SU-DHL-6 (cell line): ENCODE measurements around the gene MAP1B.

Experiments used
- H2AFZ ChIP-seq: fragments of 200-600 bp; sonication (generic); 2 replicates; pipeline ENCODE4 v1.6.1; 2014; ENCODE audit warnings: low read depth, mild to moderate bottlenecking, moderate library complexity, mixed read lengths, antibody characterized with exemption, low read length; ENCODE audit not compliant: severe bottlenecking
- H3F3A ChIP-seq: fragments of 200-600 bp; shearing (Covaris generic); 2 replicates; pipeline ENCODE4 v1.6.0; 2016; ENCODE audit warnings: antibody characterized with exemption, mild to moderate bottlenecking; ENCODE audit not compliant: insufficient read depth
- H3K27ac ChIP-seq: fragments of 200-600 bp; sonication (generic); 2 replicates; pipeline ENCODE4 v1.5.1; 2016; ENCODE audit warnings: low read depth, mild to moderate bottlenecking, low read length, moderate library complexity, mixed read lengths
- H3K27me3 ChIP-seq: fragments of 200-600 bp; sonication (generic), shearing (Covaris generic); 2 replicates; pipeline ENCODE4 v1.6.0; 2014; ENCODE audit warnings: mild to moderate bottlenecking, low read length
- H3K36me3 ChIP-seq: fragments of 200-600 bp; sonication (generic); 2 replicates; pipeline ENCODE4 v1.6.1; 2014; ENCODE audit warnings: mild to moderate bottlenecking, low read length, mixed read lengths
- H3K4me2 ChIP-seq: fragments of 300-600, 200-600 bp; shearing (Covaris generic), sonication (generic); 2 replicates; pipeline ENCODE4 v1.6.0; 2014; ENCODE audit warnings: low read length, low read depth, mild to moderate bottlenecking; ENCODE audit not compliant: poor library complexity, severe bottlenecking
- H3K4me3 ChIP-seq: fragments of 200-600 bp; sonication (generic); 2 replicates; pipeline ENCODE4 v1.5.1; 2014; ENCODE audit warnings: antibody characterized with exemption, low read length, mild to moderate bottlenecking, mixed read lengths; ENCODE audit not compliant: insufficient read depth, poor library complexity, severe bottlenecking
- H3K79me2 ChIP-seq: fragments of 200-600 bp; sonication (generic); 2 replicates; pipeline ENCODE4 v1.6.1; 2014; ENCODE audit warnings: mild to moderate bottlenecking, low read length, moderate library complexity; ENCODE audit not compliant: insufficient read depth
- H3K9ac ChIP-seq: fragments of 200-600 bp; sonication (generic); 2 replicates; pipeline ENCODE4 v1.7.0; 2014; ENCODE audit warnings: mild to moderate bottlenecking, low read length
- H3K9me2 ChIP-seq: fragments of 200-600 bp; sonication (generic); replicated peaks from 2 replicates; pipeline ENCODE4 v1.6.1; 2014; ENCODE audit warnings: low read length; ENCODE audit not compliant: insufficient read depth
- H3K9me3 ChIP-seq: fragments of 200-600 bp; sonication (generic); 2 replicates; pipeline ENCODE4 v1.6.1; 2014; ENCODE audit warnings: low read length, mixed read lengths; ENCODE audit not compliant: insufficient read depth
- H4K20me1 ChIP-seq: fragments of 200-600 bp; sonication (generic); 2 replicates; pipeline ENCODE4 v1.6.1; 2014; ENCODE audit warnings: low read depth, mild to moderate bottlenecking, antibody characterized with exemption, low read length, moderate library complexity, mixed read lengths
- CTCF ChIP-seq: fragments of 200-600 bp; sonication (generic); IDR thresholded peaks from one replicate; pipeline ENCODE4 v1.5.1; 2017; ENCODE audit warnings: antibody characterized with exemption, mild to moderate bottlenecking, low read length, moderate library complexity; ENCODE audit not compliant: insufficient read depth, poor library complexity, severe bottlenecking
- EZH2phosphoT487 ChIP-seq: fragments of 200-600 bp; sonication (generic), shearing (Covaris generic); conservative IDR thresholded peaks from 2 replicates; pipeline ENCODE4 v1.6.1; 2018; ENCODE audit warnings: mild to moderate bottlenecking, antibody characterized with exemption, low read length, moderate library complexity, mixed read lengths

The MAP1B gene

GRCh38 chr5:72074251-72074650, 33.0 kb upstream of the MAP1B start:
- H3K79me2 ChIP-seq, result no peaks in the 10 kb centered on the region
- H4K20me1 ChIP-seq, result no peaks in the 10 kb centered on the region
- H2AFZ ChIP-seq, result no peak overlapping the region
- no peak overlapping the region for H3K4me2 ChIP-seq
- H3K9ac ChIP-seq, result no peak overlapping the region
- no peaks in the 10 kb centered on the region for H3K27me3 ChIP-seq
- H3K9me2 ChIP-seq, result no peaks in the 10 kb centered on the region
- H3F3A ChIP-seq, result no peaks in the 10 kb centered on the region
- no peaks in the 10 kb centered on the region for H3K36me3 ChIP-seq
- no peaks in the 10 kb centered on the region for H3K9me3 ChIP-seq
- TF ChIP-seq CTCF, result no peak
- no peak for TF ChIP-seq EZH2phosphoT487
- H3K4me3 ChIP-seq, result no peak overlapping the region
- no peak overlapping the region for H3K27ac ChIP-seq

GRCh38 chr5:72075461-72075860, 31.8 kb upstream of the MAP1B start:
- Histone ChIP-seq H4K20me1 (no peaks in the 10 kb centered on the region), H2AFZ (no peak overlapping the region), H3K9me3 (no peaks in the 10 kb centered on the region), H3K79me2 (no peaks in the 10 kb centered on the region), H3K27ac (no peak overlapping the region), H3F3A (no peaks in the 10 kb centered on the region), H3K9ac (no peak overlapping the region), H3K9me2 (no peaks in the 10 kb centered on the region), H3K36me3 (no peaks in the 10 kb centered on the region), H3K27me3 (no peaks in the 10 kb centered on the region), H3K4me2 (no peak overlapping the region), H3K4me3 (no peak overlapping the region)
- no peak for TF ChIP-seq CTCF
- TF ChIP-seq EZH2phosphoT487, result no peak

GRCh38 chr5:72076621-72077300, 30.5 kb upstream of the MAP1B start:
- H3K9ac ChIP-seq, result no peak overlapping the region
- H3K4me3 ChIP-seq, result no peak overlapping the region
- H3K79me2 ChIP-seq, result no peaks in the 10 kb centered on the region
- no peaks in the 10 kb centered on the region for H3F3A ChIP-seq
- no peaks in the 10 kb centered on the region for H3K27me3 ChIP-seq
- no peaks in the 10 kb centered on the region for H3K36me3 ChIP-seq
- no peaks in the 10 kb centered on the region for H3K9me3 ChIP-seq
- H3K9me2 ChIP-seq, result no peaks in the 10 kb centered on the region
- no peaks in the 10 kb centered on the region for H4K20me1 ChIP-seq
- H3K4me2 ChIP-seq, result no peak overlapping the region
- H2AFZ ChIP-seq, result no peak overlapping the region
- H3K27ac ChIP-seq, result no peak overlapping the region
- no peak for TF ChIP-seq CTCF
- TF ChIP-seq EZH2phosphoT487, result no peak
